ENCODE results near the gene KSR2.

Gene KSR2

DNA sequence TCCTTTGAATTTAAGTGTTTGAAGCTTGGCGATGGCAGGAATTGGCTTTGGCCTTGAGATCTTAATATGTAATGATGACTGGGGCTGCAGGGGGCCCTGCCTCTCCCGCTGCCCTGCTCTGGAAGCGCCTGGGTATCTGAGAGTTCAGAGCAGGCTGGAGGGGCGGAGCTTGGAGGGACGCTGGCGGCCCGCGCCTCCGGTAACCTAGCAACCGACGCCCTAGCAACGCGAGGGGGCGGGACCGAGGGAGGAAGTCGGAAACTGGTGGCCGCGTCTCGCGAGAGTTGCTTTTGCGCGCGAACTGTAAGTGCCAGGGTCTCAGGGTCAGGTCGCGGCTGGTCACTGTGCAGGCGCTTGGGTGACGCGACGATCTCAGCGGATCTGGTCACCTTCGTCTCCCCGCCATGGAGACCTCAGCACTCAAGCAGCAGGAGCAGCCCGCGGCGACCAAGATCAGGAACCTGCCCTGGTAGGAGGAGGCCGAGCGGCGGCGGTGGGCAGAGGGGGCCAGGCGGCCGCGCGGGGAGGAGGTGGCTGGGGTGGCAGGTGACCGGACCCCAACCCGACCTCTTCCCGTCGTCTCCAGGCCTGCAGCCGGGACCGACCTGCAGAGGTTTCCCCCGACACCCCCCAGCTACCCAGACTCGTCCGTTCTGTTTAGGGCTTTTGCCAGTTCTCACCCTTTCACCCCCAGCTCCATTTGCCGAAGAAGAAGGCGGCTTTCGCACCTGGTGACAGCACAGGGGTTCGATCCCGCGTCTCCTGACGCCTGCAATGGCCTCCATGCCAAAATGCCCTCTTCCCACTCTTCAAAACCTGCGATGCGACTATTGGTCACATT, 47.9 kb upstream of the KSR2 start, which contains the start of gene RFC5:
Gene RFC5 (plus strand): TSS at position 280 of the 841 bp plus-strand sequence. CDS start 125 bp downstream, at position 405.
- Histone ChIP-seq H3K9me3 (ENCODE audit: control insufficient read depth, insufficient read depth, low read depth, low read length) (no peaks in the 10 kb centered on the region), H3K36me3 (ENCODE audit: control insufficient read depth in 2 of 2, insufficient read depth in 1 of 2, low read length in 2 of 2) (peaks cover 33 to 41% of the 10 kb centered on the region in 2 experiments), H3K4me3 (ENCODE audit: low read depth, low read length) (peak within 1 kb of the TSS; percentile 100), H3K27ac (ENCODE audit: extremely low read depth, low read depth, low read length) (peak within 1 kb of the TSS; percentile 82), H3K4me1 (ENCODE audit: control insufficient read depth, insufficient read depth, low read length) (peaks cover 4% of the 10 kb centered on the region; the same call in 1 of the 2 replicates)
- POLR2A ChIA-PET: interaction anchor here (0.7 to 1.6 kb wide), 8 partner anchors 11 to 142 kb away, joined by 3 to 4 read pairs (median 3); partner anchors contain the start of gene KSR2
- CTCF ChIA-PET: interaction anchor here (0.6 to 1.5 kb wide), 5 partner anchors 66 to 1096 kb away, joined by 3 to 9 read pairs (median 3); no protein-coding TSS in a partner anchor
- TF ChIP-seq ZIC2 (tag by site-specific recombination; IDR thresholded peaks at IDR 0.05) (peak; percentile 58), ZNF610 (tag by site-specific recombination; IDR thresholded peaks at IDR 0.05; ENCODE audit: borderline replicate concordance) (peak; percentile 62; the same call in 1 of the 2 replicates), MYNN (tag by site-specific recombination; IDR thresholded peaks at IDR 0.05; ENCODE audit: borderline replicate concordance) (peak; percentile 99), ZBTB48 (tag by site-specific recombination; IDR thresholded peaks at IDR 0.05) (peak; percentile 56), ZNF2 (tag by site-specific recombination; IDR thresholded peaks at IDR 0.05) (peak; percentile 70; the same call in 1 of the 2 replicates), GLI4 (tag by site-specific recombination; IDR thresholded peaks at IDR 0.05) (peak; percentile 79), ZNF660 (tag by site-specific recombination; IDR thresholded peaks at IDR 0.05) (peak; percentile 70), ZNF76 (tag by site-specific recombination; IDR thresholded peaks at IDR 0.05; ENCODE audit: borderline replicate concordance, low read depth) (peak; percentile 69; the same call in 1 of the 2 replicates), ZXDB (tag by site-specific recombination; IDR thresholded peaks at IDR 0.05) (peak; percentile 91), EGR2 (tag by site-specific recombination; IDR thresholded peaks at IDR 0.05; ENCODE audit: low read depth) (peak; percentile 46; the same call in 1 of the 2 replicates), ZBTB7A (tag by site-specific recombination; IDR thresholded peaks at IDR 0.05; ENCODE audit: low read depth) (peak; percentile 84), GLIS2 (tag by site-specific recombination; IDR thresholded peaks at IDR 0.05) (0 out of 2 replicates have a peak, but pooled peaks have one; percentile 27), ZNF311 (tag by site-specific recombination; IDR thresholded peaks at IDR 0.05; ENCODE audit: borderline replicate concordance) (no peak), ZNF785 (tag by site-specific recombination; IDR thresholded peaks at IDR 0.05) (peak; percentile 54; the same call in 1 of the 2 replicates), YY2 (tag by site-specific recombination; IDR thresholded peaks at IDR 0.05) (0 out of 2 replicates have a peak, but pooled peaks have one; percentile 17), KLF8 (tag by site-specific recombination; IDR thresholded peaks at IDR 0.05) (peak; percentile 81; the same call in 1 of the 2 replicates)
- TF ChIP-seq, protein P1, sequence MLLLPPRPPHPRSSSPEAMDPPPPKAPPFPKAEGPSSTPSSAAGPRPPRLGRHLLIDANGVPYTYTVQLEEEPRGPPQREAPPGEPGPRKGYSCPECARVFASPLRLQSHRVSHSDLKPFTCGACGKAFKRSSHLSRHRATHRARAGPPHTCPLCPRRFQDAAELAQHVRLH (tag by site-specific recombination; IDR thresholded peaks at IDR 0.05): 0 out of 2 replicates have a peak, but pooled peaks have one; percentile 60
- TF ChIP-seq, protein P2, sequence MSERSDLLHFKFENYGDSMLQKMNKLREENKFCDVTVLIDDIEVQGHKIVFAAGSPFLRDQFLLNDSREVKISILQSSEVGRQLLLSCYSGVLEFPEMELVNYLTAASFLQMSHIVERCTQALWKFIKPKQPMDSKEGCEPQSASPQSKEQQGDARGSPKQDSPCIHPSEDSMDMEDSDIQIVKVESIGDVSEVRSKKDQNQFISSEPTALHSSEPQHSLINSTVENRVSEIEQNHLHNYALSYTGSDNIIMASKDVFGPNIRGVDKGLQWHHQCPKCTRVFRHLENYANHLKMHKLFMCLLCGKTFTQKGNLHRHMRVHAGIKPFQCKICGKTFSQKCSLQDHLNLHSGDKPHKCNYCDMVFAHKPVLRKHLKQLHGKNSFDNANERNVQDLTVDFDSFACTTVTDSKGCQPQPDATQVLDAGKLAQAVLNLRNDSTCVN (tag by site-specific recombination; optimal IDR thresholded peaks at IDR 0.05): peak; percentile 90
- TF ChIP-seq, protein P3, sequence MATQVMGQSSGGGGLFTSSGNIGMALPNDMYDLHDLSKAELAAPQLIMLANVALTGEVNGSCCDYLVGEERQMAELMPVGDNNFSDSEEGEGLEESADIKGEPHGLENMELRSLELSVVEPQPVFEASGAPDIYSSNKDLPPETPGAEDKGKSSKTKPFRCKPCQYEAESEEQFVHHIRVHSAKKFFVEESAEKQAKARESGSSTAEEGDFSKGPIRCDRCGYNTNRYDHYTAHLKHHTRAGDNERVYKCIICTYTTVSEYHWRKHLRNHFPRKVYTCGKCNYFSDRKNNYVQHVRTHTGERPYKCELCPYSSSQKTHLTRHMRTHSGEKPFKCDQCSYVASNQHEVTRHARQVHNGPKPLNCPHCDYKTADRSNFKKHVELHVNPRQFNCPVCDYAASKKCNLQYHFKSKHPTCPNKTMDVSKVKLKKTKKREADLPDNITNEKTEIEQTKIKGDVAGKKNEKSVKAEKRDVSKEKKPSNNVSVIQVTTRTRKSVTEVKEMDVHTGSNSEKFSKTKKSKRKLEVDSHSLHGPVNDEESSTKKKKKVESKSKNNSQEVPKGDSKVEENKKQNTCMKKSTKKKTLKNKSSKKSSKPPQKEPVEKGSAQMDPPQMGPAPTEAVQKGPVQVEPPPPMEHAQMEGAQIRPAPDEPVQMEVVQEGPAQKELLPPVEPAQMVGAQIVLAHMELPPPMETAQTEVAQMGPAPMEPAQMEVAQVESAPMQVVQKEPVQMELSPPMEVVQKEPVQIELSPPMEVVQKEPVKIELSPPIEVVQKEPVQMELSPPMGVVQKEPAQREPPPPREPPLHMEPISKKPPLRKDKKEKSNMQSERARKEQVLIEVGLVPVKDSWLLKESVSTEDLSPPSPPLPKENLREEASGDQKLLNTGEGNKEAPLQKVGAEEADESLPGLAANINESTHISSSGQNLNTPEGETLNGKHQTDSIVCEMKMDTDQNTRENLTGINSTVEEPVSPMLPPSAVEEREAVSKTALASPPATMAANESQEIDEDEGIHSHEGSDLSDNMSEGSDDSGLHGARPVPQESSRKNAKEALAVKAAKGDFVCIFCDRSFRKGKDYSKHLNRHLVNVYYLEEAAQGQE (tag by site-specific recombination; IDR thresholded peaks at IDR 0.05): peak; percentile 29; the same call in 1 of the 2 replicates
- TF ChIP-seq, protein P4, sequence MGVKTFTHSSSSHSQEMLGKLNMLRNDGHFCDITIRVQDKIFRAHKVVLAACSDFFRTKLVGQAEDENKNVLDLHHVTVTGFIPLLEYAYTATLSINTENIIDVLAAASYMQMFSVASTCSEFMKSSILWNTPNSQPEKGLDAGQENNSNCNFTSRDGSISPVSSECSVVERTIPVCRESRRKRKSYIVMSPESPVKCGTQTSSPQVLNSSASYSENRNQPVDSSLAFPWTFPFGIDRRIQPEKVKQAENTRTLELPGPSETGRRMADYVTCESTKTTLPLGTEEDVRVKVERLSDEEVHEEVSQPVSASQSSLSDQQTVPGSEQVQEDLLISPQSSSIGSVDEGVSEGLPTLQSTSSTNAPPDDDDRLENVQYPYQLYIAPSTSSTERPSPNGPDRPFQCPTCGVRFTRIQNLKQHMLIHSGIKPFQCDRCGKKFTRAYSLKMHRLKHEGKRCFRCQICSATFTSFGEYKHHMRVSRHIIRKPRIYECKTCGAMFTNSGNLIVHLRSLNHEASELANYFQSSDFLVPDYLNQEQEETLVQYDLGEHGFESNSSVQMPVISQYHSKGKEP (tag by site-specific recombination; IDR thresholded peaks at IDR 0.05): no peak
- TF ChIP-seq, protein P5, sequence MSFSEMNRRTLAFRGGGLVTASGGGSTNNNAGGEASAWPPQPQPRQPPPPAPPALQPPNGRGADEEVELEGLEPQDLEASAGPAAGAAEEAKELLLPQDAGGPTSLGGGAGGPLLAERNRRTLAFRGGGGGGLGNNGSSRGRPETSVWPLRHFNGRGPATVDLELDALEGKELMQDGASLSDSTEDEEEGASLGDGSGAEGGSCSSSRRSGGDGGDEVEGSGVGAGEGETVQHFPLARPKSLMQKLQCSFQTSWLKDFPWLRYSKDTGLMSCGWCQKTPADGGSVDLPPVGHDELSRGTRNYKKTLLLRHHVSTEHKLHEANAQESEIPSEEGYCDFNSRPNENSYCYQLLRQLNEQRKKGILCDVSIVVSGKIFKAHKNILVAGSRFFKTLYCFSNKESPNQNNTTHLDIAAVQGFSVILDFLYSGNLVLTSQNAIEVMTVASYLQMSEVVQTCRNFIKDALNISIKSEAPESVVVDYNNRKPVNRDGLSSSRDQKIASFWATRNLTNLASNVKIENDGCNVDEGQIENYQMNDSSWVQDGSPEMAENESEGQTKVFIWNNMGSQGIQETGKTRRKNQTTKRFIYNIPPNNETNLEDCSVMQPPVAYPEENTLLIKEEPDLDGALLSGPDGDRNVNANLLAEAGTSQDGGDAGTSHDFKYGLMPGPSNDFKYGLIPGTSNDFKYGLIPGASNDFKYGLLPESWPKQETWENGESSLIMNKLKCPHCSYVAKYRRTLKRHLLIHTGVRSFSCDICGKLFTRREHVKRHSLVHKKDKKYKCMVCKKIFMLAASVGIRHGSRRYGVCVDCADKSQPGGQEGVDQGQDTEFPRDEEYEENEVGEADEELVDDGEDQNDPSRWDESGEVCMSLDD (tag by site-specific recombination; IDR thresholded peaks at IDR 0.05): peak; percentile 73; the same call in 1 of the 2 replicates
- TF ChIP-seq, protein P6, sequence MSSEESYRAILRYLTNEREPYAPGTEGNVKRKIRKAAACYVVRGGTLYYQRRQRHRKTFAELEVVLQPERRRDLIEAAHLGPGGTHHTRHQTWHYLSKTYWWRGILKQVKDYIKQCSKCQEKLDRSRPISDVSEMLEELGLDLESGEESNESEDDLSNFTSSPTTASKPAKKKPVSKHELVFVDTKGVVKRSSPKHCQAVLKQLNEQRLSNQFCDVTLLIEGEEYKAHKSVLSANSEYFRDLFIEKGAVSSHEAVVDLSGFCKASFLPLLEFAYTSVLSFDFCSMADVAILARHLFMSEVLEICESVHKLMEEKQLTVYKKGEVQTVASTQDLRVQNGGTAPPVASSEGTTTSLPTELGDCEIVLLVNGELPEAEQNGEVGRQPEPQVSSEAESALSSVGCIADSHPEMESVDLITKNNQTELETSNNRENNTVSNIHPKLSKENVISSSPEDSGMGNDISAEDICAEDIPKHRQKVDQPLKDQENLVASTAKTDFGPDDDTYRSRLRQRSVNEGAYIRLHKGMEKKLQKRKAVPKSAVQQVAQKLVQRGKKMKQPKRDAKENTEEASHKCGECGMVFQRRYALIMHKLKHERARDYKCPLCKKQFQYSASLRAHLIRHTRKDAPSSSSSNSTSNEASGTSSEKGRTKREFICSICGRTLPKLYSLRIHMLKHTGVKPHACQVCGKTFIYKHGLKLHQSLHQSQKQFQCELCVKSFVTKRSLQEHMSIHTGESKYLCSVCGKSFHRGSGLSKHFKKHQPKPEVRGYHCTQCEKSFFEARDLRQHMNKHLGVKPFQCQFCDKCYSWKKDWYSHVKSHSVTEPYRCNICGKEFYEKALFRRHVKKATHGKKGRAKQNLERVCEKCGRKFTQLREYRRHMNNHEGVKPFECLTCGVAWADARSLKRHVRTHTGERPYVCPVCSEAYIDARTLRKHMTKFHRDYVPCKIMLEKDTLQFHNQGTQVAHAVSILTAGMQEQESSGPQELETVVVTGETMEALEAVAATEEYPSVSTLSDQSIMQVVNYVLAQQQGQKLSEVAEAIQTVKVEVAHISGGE (tag by site-specific recombination; conservative IDR thresholded peaks at IDR 0.05; ENCODE audit: low read depth): 0 out of 2 replicates have a peak, but pooled peaks have one; percentile 13

Data from HEK293 (cell line).